ENCODE measurements around the gene ATG4C. TPM values are rescaled to one million over a fixed set of nuclear protein-coding genes. Genes with fewer than 3 reads are reported as not detected.

ATG4C gene
- total RNA-seq, 1 donor from 2014 or later: 4.2 TPM

DNA sequence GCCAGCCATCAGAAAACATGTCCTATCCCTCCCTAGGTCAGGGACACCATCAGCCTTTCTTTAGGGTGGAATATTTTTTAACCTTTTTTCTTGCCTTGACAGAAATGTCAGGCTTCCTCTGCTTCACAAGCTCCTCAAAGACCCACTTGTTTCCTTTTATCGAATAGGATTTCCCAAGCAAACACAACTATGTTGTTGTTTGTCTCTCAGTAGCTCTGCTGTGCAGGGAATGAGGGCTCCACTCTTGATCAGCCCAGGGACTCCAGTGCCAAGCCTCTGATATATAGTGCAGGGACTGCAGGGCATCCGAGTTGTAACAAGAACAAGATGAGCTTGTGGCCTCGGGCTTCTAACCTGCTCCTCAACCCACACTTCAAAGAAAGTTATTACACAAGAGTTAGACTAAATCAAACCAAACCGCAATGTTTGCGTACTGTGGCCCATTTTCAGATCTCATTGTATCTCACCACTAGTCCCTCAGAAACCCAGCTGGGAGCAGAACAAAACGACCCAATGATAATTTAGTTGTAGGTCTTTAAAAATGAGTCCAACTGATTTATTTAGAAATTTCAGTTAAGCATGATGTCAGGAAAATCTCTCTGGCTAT, 108.1 kb downstream of the ATG4C start:
- Histone ChIP-seq H3K36me3 (ENCODE audit: control insufficient read depth, insufficient read depth, low read length) (no peaks in the 10 kb centered on the region), H3K27me3 (ENCODE audit: control insufficient read depth, insufficient read depth, low read length) (no peaks in the 10 kb centered on the region), H3K4me3 (ENCODE audit: low read depth, low read length) (no peak overlapping the region)
- no peak for FAIRE-seq
- TF ChIP-seq, protein P1, sequence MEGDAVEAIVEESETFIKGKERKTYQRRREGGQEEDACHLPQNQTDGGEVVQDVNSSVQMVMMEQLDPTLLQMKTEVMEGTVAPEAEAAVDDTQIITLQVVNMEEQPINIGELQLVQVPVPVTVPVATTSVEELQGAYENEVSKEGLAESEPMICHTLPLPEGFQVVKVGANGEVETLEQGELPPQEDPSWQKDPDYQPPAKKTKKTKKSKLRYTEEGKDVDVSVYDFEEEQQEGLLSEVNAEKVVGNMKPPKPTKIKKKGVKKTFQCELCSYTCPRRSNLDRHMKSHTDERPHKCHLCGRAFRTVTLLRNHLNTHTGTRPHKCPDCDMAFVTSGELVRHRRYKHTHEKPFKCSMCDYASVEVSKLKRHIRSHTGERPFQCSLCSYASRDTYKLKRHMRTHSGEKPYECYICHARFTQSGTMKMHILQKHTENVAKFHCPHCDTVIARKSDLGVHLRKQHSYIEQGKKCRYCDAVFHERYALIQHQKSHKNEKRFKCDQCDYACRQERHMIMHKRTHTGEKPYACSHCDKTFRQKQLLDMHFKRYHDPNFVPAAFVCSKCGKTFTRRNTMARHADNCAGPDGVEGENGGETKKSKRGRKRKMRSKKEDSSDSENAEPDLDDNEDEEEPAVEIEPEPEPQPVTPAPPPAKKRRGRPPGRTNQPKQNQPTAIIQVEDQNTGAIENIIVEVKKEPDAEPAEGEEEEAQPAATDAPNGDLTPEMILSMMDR (IDR thresholded peaks at IDR 0.05; ENCODE audit: insufficient read depth, low read length, severe bottlenecking): no peak
- peak; percentile 11 for DNase-seq (ENCODE audit: low read depth)

DNA sequence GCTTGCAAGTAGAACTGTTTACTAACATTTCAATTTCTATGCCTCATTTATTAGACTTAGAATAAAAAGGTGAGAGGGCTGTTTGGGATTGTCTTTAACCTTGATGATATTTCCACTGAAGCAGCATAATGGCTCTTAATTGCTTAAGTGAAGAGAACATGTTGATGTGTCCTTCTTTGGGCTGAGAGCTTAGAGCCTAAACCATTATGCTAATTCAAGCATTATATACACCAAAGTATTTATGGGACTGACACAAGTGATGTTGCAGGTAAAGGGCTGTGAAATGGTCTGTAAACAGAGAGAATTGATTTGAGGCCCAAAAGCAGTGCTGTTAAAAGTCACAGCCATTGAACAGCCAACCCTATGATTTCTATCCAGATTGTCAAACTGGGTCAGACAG, 113.9 kb downstream of the ATG4C start:
- TF ChIP-seq, protein P1 (IDR thresholded peaks at IDR 0.05; ENCODE audit: insufficient read depth, low read length, severe bottlenecking): no peak
- H3K27me3 ChIP-seq (ENCODE audit: control insufficient read depth, insufficient read depth, low read length): no peaks in the 10 kb centered on the region
- FAIRE-seq: no peak

DNA sequence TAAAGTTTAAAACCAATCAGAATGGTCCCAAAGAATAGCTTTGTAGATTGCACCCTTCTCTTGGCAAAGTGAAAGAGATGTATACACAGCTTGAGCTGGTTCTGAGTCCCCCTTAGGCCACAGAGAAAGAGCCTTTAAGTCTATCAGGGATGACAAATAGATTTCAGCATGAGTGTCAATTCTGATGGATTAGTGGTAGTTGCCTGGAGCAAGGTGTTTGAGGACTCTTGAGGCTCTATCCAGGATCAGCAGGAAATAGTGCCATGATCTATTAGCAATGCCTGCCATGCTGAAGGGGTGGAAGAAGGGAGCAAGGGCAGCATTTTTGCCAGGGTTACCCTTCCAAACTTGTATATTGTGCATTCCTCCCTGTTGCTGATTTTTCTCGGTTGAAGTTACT, 116.6 kb downstream of the ATG4C start:
- no peak for FAIRE-seq
- no peaks in the 10 kb centered on the region for H3K27me3 ChIP-seq (ENCODE audit: control insufficient read depth, insufficient read depth, low read length)
- TF ChIP-seq, protein P1 (IDR thresholded peaks at IDR 0.05; ENCODE audit: insufficient read depth, low read length, severe bottlenecking): no peak
- no peaks in the 10 kb centered on the region for H3K36me3 ChIP-seq (ENCODE audit: control insufficient read depth, insufficient read depth, low read length)
- H3K4me3 ChIP-seq (ENCODE audit: low read depth, low read length): no peak overlapping the region
- no peak for DNase-seq (ENCODE audit: low read depth)

More for the DNA sequence above, 113.9 kb downstream of the ATG4C start:
- no peak for DNase-seq (ENCODE audit: low read depth)
- Histone ChIP-seq H3K4me3 (ENCODE audit: low read depth, low read length) (no peak overlapping the region), H3K36me3 (ENCODE audit: control insufficient read depth, insufficient read depth, low read length) (no peaks in the 10 kb centered on the region)

DNA sequence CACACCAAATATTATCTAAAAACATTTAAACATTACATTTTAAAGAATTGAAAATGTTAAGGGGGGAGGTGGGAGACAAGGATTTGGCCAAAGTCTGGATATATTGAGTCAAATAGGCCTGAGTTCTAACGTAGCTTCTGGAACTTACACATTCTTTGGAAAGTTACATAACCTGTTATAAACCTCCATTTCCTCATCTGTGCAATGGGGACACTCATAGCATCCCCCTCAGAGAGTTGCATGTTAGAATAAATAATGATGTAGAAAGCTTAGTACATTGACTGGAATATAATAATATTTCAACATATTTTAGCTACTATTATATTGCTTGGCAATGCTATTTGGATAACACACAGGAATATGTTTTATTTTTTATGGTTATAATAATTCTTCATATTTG, 117.7 kb downstream of the ATG4C start:
- TF ChIP-seq, protein P1 (IDR thresholded peaks at IDR 0.05; ENCODE audit: insufficient read depth, low read length, severe bottlenecking): no peak
- DNase-seq (ENCODE audit: low read depth): no peak
- no peak for FAIRE-seq

DNA sequence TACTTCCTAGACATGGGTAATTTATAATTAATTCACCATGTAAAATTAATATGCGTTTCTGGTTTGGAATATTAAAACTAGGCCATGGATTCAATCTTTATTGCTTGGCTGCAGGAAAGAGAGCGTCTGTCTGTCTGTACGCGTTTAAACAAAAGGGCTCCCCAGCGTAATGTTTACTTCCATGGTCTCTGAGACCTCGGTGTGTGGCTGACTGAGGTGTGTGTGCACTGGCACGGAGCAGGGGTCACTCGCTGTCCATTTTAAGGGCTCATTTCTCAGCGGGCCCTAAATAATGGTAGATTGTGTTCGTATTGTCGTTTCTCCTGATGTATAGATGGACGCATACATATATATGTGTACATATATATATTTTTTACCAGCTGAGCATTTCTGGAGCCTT, 119.6 kb downstream of the ATG4C start:
- FAIRE-seq: no peak
- DNase-seq (ENCODE audit: low read depth): no peak
- no peaks in the 10 kb centered on the region for H3K27me3 ChIP-seq (ENCODE audit: control insufficient read depth, insufficient read depth, low read length)
- H3K4me3 ChIP-seq (ENCODE audit: low read depth, low read length): no peak overlapping the region
- no peaks in the 10 kb centered on the region for H3K36me3 ChIP-seq (ENCODE audit: control insufficient read depth, insufficient read depth, low read length)
- TF ChIP-seq, protein P1 (IDR thresholded peaks at IDR 0.05; ENCODE audit: insufficient read depth, low read length, severe bottlenecking): no peak

More for the DNA sequence above, 117.7 kb downstream of the ATG4C start:
- Histone ChIP-seq H3K27me3 (ENCODE audit: control insufficient read depth, insufficient read depth, low read length) (no peaks in the 10 kb centered on the region), H3K4me3 (ENCODE audit: low read depth, low read length) (no peak overlapping the region), H3K36me3 (ENCODE audit: control insufficient read depth, insufficient read depth, low read length) (no peaks in the 10 kb centered on the region)

All from bronchial epithelial cell (primary cell).